CD14-positive monocyte (primary cell): ENCODE measurements around the gene SLC35F3. TPM values are rescaled to one million over a fixed set of nuclear protein-coding genes. Genes with fewer than 3 reads are reported as not detected.

Experiments
- DNase-seq, 3 donors: peaks; one replicate each; pipeline ENCODE4 v3.0.0-alpha.2; 2011 to 2022
- H2AFZ ChIP-seq: 2 replicates; pipeline ENCODE4 v1.6.0; 2012; ENCODE audit warnings: mild to moderate bottlenecking, low read depth, low read length, inconsistent platforms; ENCODE audit not compliant: insufficient read depth, poor library complexity, severe bottlenecking
- H3K27ac ChIP-seq, 2 donors: 1 replicate in 1 of 2; 2 replicates in 1 of 2; pipeline ENCODE4 v1.5.1; 2012 to 2013; ENCODE audit warnings: low read length in 2 of 2, control low read depth in 1 of 2, inconsistent platforms in 1 of 2, low read depth in 1 of 2, mild to moderate bottlenecking in 1 of 2
- H3K27me3 ChIP-seq, 2 donors: one replicate each; pipeline versions ENCODE4 v1.6.0 to v1.6.1; 2011 to 2013; ENCODE audit warnings: low read length in 2 of 2; ENCODE audit not compliant: control insufficient read depth in 2 of 2, insufficient read depth in 2 of 2
- H3K36me3 ChIP-seq, 2 donors: replicated peaks in 1 of 2; 1 replicate in 1 of 2; 2 replicates in 1 of 2; pipeline versions ENCODE4 v1.5.1 to v1.6.1; 2012 to 2013; ENCODE audit warnings: low read length in 2 of 2, control low read depth in 1 of 2, inconsistent platforms in 1 of 2, mild to moderate bottlenecking in 1 of 2; ENCODE audit not compliant: insufficient read depth in 2 of 2, control insufficient read depth in 1 of 2
- H3K4me1 ChIP-seq, 2 donors: 1 replicate in 1 of 2; 2 replicates in 1 of 2; pipeline versions ENCODE4 v1.5.1 to v1.6.1; 2012 to 2013; ENCODE audit warnings: low read length in 2 of 2, control low read depth in 1 of 2, inconsistent platforms in 1 of 2, mild to moderate bottlenecking in 1 of 2, moderate library complexity in 1 of 2; ENCODE audit not compliant: insufficient read depth in 2 of 2, control insufficient read depth in 1 of 2
- H3K4me2 ChIP-seq: replicated peaks from 2 replicates; pipeline ENCODE3; 2012; ENCODE audit warnings: low read length, moderate library complexity, mild to moderate bottlenecking; ENCODE audit not compliant: poor library complexity, severe bottlenecking; ENCODE audit errors: extremely low read depth
- H3K4me3 ChIP-seq, 3 experiments: fragments of 200-600 bp in 1 of 3; sonication (generic) in 1 of 3; replicated peaks in 1 of 3; 1 replicate in 2 of 3; 2 replicates in 1 of 3; pipeline ENCODE4 v1.5.1; 2011 to 2013; ENCODE audit warnings: low read length in 3 of 3, mild to moderate bottlenecking in 3 of 3, control low read depth in 2 of 3, low read depth in 2 of 3, inconsistent platforms in 1 of 3, moderate library complexity in 1 of 3
- H3K79me2 ChIP-seq: 2 replicates; pipeline ENCODE4 v1.6.0; 2012; ENCODE audit warnings: mild to moderate bottlenecking, control low read depth, inconsistent platforms, low read length, moderate library complexity; ENCODE audit not compliant: insufficient read depth
- H3K9ac ChIP-seq: 2 replicates; pipeline ENCODE4 v1.6.0; 2017; ENCODE audit warnings: low read length, mild to moderate bottlenecking; ENCODE audit not compliant: insufficient read depth, poor library complexity, severe bottlenecking
- H3K9me3 ChIP-seq, 2 donors: replicated peaks in 1 of 2; 1 replicate in 1 of 2; 2 replicates in 1 of 2; pipeline versions ENCODE4 v1.5.1 to v1.6.1; 2012 to 2013; ENCODE audit warnings: low read length in 2 of 2, control low read depth in 1 of 2; ENCODE audit not compliant: control insufficient read depth in 1 of 2, insufficient read depth in 1 of 2
- H4K20me1 ChIP-seq: 2 replicates; pipeline ENCODE4 v1.6.0; 2012; ENCODE audit warnings: mild to moderate bottlenecking, low read length, control low read depth, moderate library complexity; ENCODE audit not compliant: insufficient read depth
- H3K27ac Mint-ChIP-seq, 7 donors: one replicate each; pipeline ENCODE4 v1.8.0; 2020; ENCODE audit warnings: mild to moderate bottlenecking in 7 of 7, mixed read lengths in 7 of 7, moderate library complexity in 6 of 7, inconsistent platforms in 2 of 7
- H3K27me3 Mint-ChIP-seq, 3 donors: one replicate each; pipeline ENCODE4 v1.8.0; 2021 to 2022; ENCODE audit warnings: low read depth in 3 of 3, mild to moderate bottlenecking in 3 of 3, mixed read lengths in 3 of 3, moderate library complexity in 3 of 3, inconsistent platforms in 1 of 3
- H3K36me3 Mint-ChIP-seq, 2 donors: one replicate each; pipeline ENCODE4 v1.8.0; 2020; ENCODE audit warnings: mixed read lengths in 2 of 2, inconsistent platforms in 1 of 2, mild to moderate bottlenecking in 1 of 2
- H3K4me1 Mint-ChIP-seq: one replicate; pipeline ENCODE4 v1.8.0; 2020; ENCODE audit warnings: mild to moderate bottlenecking, mixed read lengths
- H3K4me3 Mint-ChIP-seq, 2 donors: one replicate each; pipeline ENCODE4 v1.8.0; 2020; ENCODE audit warnings: mild to moderate bottlenecking in 2 of 2, mixed read lengths in 2 of 2, moderate library complexity in 1 of 2
- H3K9me3 Mint-ChIP-seq, 7 donors: one replicate each; pipeline ENCODE4 v1.8.0; 2020 to 2022; ENCODE audit warnings: mixed read lengths in 7 of 7, mild to moderate bottlenecking in 6 of 7, moderate library complexity in 6 of 7, inconsistent platforms in 2 of 7
- CTCF ChIP-seq: fragments of 200-600 bp; IDR thresholded peaks from one replicate; pipeline ENCODE4 v1.8.0; 2022; ENCODE audit warnings: antibody characterized with exemption, mild to moderate bottlenecking
- WGBS: methylation state at CpG from one replicate; pipeline ENCODE4 v1.1.5; 2013; ENCODE audit warnings: missing lambda C conversion rate; ENCODE audit not compliant: insufficient coverage; 5-methylcytosine and 5-hydroxymethylcytosine counted together
- intact Hi-C, 2 donors: fragments of 100-400 bp; cut with micrococcal nuclease; formaldehyde crosslinking; loops; one replicate each; pipeline versions ENCODE4 v1.15.0 to v1.15.1; 2023
- polyA plus RNA-seq, 3 donors: library from polyadenylated mRNA; depleted of rRNA in 1 of 3; unstranded in 2 of 3; stranded (reverse) in 1 of 3; fragments of 300-500 nt in 2 of 3; fragments of >200 nt in 1 of 3; fragmentation: Illumina TruSeq in 2 of 3; gene quantifications; 1 replicate in 2 of 3; 2 replicates in 1 of 3; pipeline ENCODE4 v1.2.3, GENCODE V29; 2012 to 2021

The SLC35F3 gene
- polyA plus RNA-seq, 3 donors, result 0.17 to 0.78 TPM; not detected in 1

GRCh38 chr1:234185438-234185837, 281.0 kb downstream of the SLC35F3 start:
- H3K36me3 Mint-ChIP-seq, result no peaks in the 10 kb centered on the region
- DNase-seq, result no peak
- no peaks in the 10 kb centered on the region for H3K9me3 ChIP-seq
- no peak overlapping the region for H2AFZ ChIP-seq
- H3K27me3 Mint-ChIP-seq, result peaks cover 0 to 11% (median 2%) of the 10 kb centered on the region in 3 donors
- H3K4me3 ChIP-seq, result no peak overlapping the region
- H3K4me3 Mint-ChIP-seq, result no peak overlapping the region
- no peak overlapping the region for H3K27ac Mint-ChIP-seq
- H4K20me1 ChIP-seq, result no peaks in the 10 kb centered on the region
- no peaks in the 10 kb centered on the region for H3K4me1 Mint-ChIP-seq
- WGBS, result no CpG with 5 or more reads among the region's 1 CpG
- H3K9ac ChIP-seq, result no peak overlapping the region
- peaks cover 0 to 7% (median 0%) of the 10 kb centered on the region in 7 donors for H3K9me3 Mint-ChIP-seq
- no peaks in the 10 kb centered on the region for H3K79me2 ChIP-seq
- H3K27ac ChIP-seq, result no peak overlapping the region
- intact Hi-C loops, result no loop called here
- no peaks in the 10 kb centered on the region for H3K27me3 ChIP-seq
- TF ChIP-seq CTCF, result no peak
- H3K4me1 ChIP-seq, result no peaks in the 10 kb centered on the region
- no peak overlapping the region for H3K4me2 ChIP-seq
- H3K36me3 ChIP-seq, result no peaks in the 10 kb centered on the region

- Mint-ChIP-seq H3K9me3 (peaks cover under 1 to 5% (median 2%) of the 10 kb centered on the region in 7 donors), H3K4me1 (no peaks in the 10 kb centered on the region), H3K27me3 (peaks cover 0 to 5% (median under 1%) of the 10 kb centered on the region in 3 donors), H3K4me3 (no peak overlapping the region), H3K36me3 (no peaks in the 10 kb centered on the region), H3K27ac (no peak overlapping the region)
- 98% methylated on average over 6 of the region's 6 CpGs for WGBS
- no peaks in the 10 kb centered on the region for H3K79me2 ChIP-seq
- no peak overlapping the region for H3K4me3 ChIP-seq
- H4K20me1 ChIP-seq, result no peaks in the 10 kb centered on the region
- no peak overlapping the region for H3K9ac ChIP-seq
- no peak for TF ChIP-seq CTCF
- no peak overlapping the region for H3K27ac ChIP-seq
- H3K27me3 ChIP-seq, result no peaks in the 10 kb centered on the region
- H3K4me1 ChIP-seq, result no peaks in the 10 kb centered on the region
- intact Hi-C loops, result no loop called here
- H3K9me3 ChIP-seq, result no peaks in the 10 kb centered on the region
- H3K4me2 ChIP-seq, result no peak overlapping the region
- no peaks in the 10 kb centered on the region for H3K36me3 ChIP-seq
- DNase-seq, result no peak
- no peak overlapping the region for H2AFZ ChIP-seq
Observed at GRCh38 chr1:234186037-234186688, 281.7 kb downstream of the SLC35F3 start.
